H9 (cell line): ENCODE results near the gene RSPH10B. TPM values are rescaled to one million over a fixed set of nuclear protein-coding genes. Genes with fewer than 3 reads are reported as not detected.

Experiments
- total RNA-seq: library from RNA; stranded (reverse); gene quantifications from 2 replicates; pipeline ENCODE4 v1.2.1, GENCODE V29; 2021

The RSPH10B gene
- total RNA-seq, 1 experiment from 2014 or later = 0.63 TPM

Other genes with a start within 250 kb of the RSPH10B start
- gene RNF216, start 189.0 kb downstream of the RSPH10B start, total RNA-seq = 29.9 and 30.2 TPM in 2 replicates
- gene OCM, start 89.9 kb downstream of the RSPH10B start, total RNA-seq = not detected in 2 replicates
- 139 and 146 TPM in 2 replicates for gene CCZ1, start 72.0 kb downstream of the RSPH10B start, total RNA-seq
- gene PMS2, start 38.4 kb upstream of the RSPH10B start, total RNA-seq = 17.1 and 18.4 TPM in 2 replicates
- gene AIMP2, start 38.6 kb upstream of the RSPH10B start, total RNA-seq = 77.6 and 78.2 TPM in 2 replicates
- 0.24 TPM in 1 of 2 replicates, not detected in the other for gene ANKRD61, start 60.7 kb upstream of the RSPH10B start, total RNA-seq
- 107 and 112 TPM in 2 replicates for gene EIF2AK1, start 88.5 kb upstream of the RSPH10B start, total RNA-seq
- gene USP42, start 134.3 kb upstream of the RSPH10B start, total RNA-seq = 16.9 and 17.6 TPM in 2 replicates